Endothelial cell of umbilical vein (primary cell): ENCODE measurements around the gene ANAPC5. TPM values are rescaled to one million over a fixed set of nuclear protein-coding genes. Genes with fewer than 3 reads are reported as not detected.
A peak's percentile ranks its signal among the peaks of the same experiment; 100 is the strongest.

Source experiments
- BruUV-seq: library from RNA; stranded (reverse); fragments of 400-500 nt; replicated peaks from 2 replicates; lab custom pipeline; 2021; lab: Mats Ljungman, UMichigan
- CTCF ChIA-PET: fragments of 300-600, 350-600 bp; sonication (Branson Sonifier 250); formaldehyde crosslinking; loops from one replicate; lab custom pipeline; 2021; ENCODE audit warnings: antibody characterized with exemption, inconsistent platforms; lab: Charles Lee
- POLR2A ChIA-PET: fragments of 300-600, 350-600 bp; sonication (Branson Sonifier 250); formaldehyde crosslinking; loops from one replicate; lab custom pipeline; 2021; ENCODE audit warnings: antibody characterized with exemption, inconsistent platforms; lab: Charles Lee
- DNase-seq: peaks from one replicate; pipeline ENCODE4 v3.0.0-alpha.2; 2011; ENCODE audit warnings: low read depth, low spot score
- FAIRE-seq: peaks from 2 replicates; lab custom pipeline; 2011; peaks lifted over from hg19 to GRCh38; lab: Jason Lieb, UNC
- H2AFZ ChIP-seq: 2 replicates; pipeline ENCODE4 v1.6.0; 2012; ENCODE audit warnings: low read depth, low read length, control low read depth, inconsistent platforms
- H3K27ac ChIP-seq: 2 replicates; pipeline ENCODE4 v1.5.1; 2011; ENCODE audit warnings: low read depth, mild to moderate bottlenecking, control low read depth, low read length, moderate library complexity; ENCODE audit not compliant: insufficient read depth
- H3K27me3 ChIP-seq, 2 experiments: 2 replicates each; pipeline versions ENCODE4 v1.6.0 to v1.6.1; 2011; ENCODE audit warnings: low read length in 2 of 2, mixed read lengths in 1 of 2; ENCODE audit not compliant: control insufficient read depth in 2 of 2, insufficient read depth in 2 of 2
- H3K36me3 ChIP-seq, 2 experiments: 2 replicates in 1 of 2; 3 replicates in 1 of 2; pipeline ENCODE4 v1.5.1; 2011; ENCODE audit warnings: low read length in 2 of 2, mild to moderate bottlenecking in 1 of 2, moderate library complexity in 1 of 2; ENCODE audit not compliant: control insufficient read depth in 2 of 2, insufficient read depth in 2 of 2; ENCODE audit errors: extremely low read depth in 1 of 2
- H3K4me1 ChIP-seq: 3 replicates; pipeline ENCODE4 v1.5.1; 2011; ENCODE audit warnings: mild to moderate bottlenecking, low read length; ENCODE audit not compliant: control insufficient read depth, insufficient read depth; ENCODE audit errors: extremely low read depth
- H3K4me2 ChIP-seq: 2 replicates; pipeline ENCODE4 v1.6.1; 2011; ENCODE audit warnings: low read length, control low read depth, mixed read lengths; ENCODE audit not compliant: insufficient read depth
- H3K4me3 ChIP-seq, 3 experiments: fragments of 200-600 bp in 1 of 3; sonication (generic), shearing (Covaris generic) in 1 of 3; replicated peaks in 1 of 3; 2 replicates each; pipeline ENCODE4 v1.5.1; 2011 to 2016; ENCODE audit warnings: control low read depth in 3 of 3, low read length in 3 of 3, mild to moderate bottlenecking in 2 of 3, inconsistent platforms in 1 of 3, low read depth in 1 of 3, moderate library complexity in 1 of 3; ENCODE audit not compliant: insufficient read depth in 1 of 3
- H3K79me2 ChIP-seq: 2 replicates; pipeline ENCODE4 v1.6.0; 2012; ENCODE audit warnings: low read length, inconsistent platforms; ENCODE audit not compliant: control insufficient read depth, insufficient read depth
- H3K9ac ChIP-seq: replicated peaks from 2 replicates; pipeline ENCODE3; 2011; ENCODE audit warnings: low read length, control low read depth; ENCODE audit not compliant: insufficient read depth; ENCODE audit errors: extremely low read depth
- H3K9me1 ChIP-seq: replicated peaks from 3 replicates; pipeline ENCODE4 v1.6.0; 2011; ENCODE audit warnings: mild to moderate bottlenecking, low read length; ENCODE audit not compliant: control insufficient read depth, insufficient read depth; ENCODE audit errors: extremely low read depth
- H3K9me3 ChIP-seq: replicated peaks from 2 replicates; pipeline ENCODE4 v1.5.1; 2012; ENCODE audit warnings: low read length, inconsistent platforms; ENCODE audit not compliant: control insufficient read depth, insufficient read depth
- H4K20me1 ChIP-seq: replicated peaks from 2 replicates; pipeline ENCODE3; 2011; ENCODE audit warnings: mild to moderate bottlenecking, low read length; ENCODE audit not compliant: control insufficient read depth, insufficient read depth; ENCODE audit errors: extremely low read depth
- EZH2 ChIP-seq: IDR thresholded peaks from 2 replicates; pipeline ENCODE4 v1.6.1; 2012; ENCODE audit warnings: borderline replicate concordance, low read depth, mild to moderate bottlenecking, moderate library complexity, low read length, inconsistent platforms; ENCODE audit not compliant: severe bottlenecking
- FOS ChIP-seq: IDR thresholded peaks from 2 replicates; pipeline ENCODE4 v1.6.1; 2011; ENCODE audit warnings: mild to moderate bottlenecking, low read length, moderate library complexity, borderline replicate concordance; ENCODE audit not compliant: insufficient read depth
- GATA2 ChIP-seq: IDR thresholded peaks from 2 replicates; pipeline ENCODE4 v1.7.0; 2011; ENCODE audit warnings: low read depth, mild to moderate bottlenecking, moderate library complexity, mixed read lengths, low read length; ENCODE audit not compliant: insufficient read length, insufficient read depth
- MYC ChIP-seq: IDR thresholded peaks from one replicate; pipeline ENCODE4 v1.6.1; 2011; ENCODE audit warnings: mild to moderate bottlenecking, low read depth, low read length
- POLR2A ChIP-seq: IDR thresholded peaks from 2 replicates; pipeline ENCODE4 v1.6.1; 2012; ENCODE audit warnings: low read depth, mild to moderate bottlenecking, control low read depth, low read length
- POLR2AphosphoS5 ChIP-seq: IDR thresholded peaks from 2 replicates; pipeline ENCODE4 v1.6.1; 2012; ENCODE audit warnings: low read depth, mild to moderate bottlenecking, control low read depth, low read length, moderate library complexity; ENCODE audit not compliant: insufficient read depth
- dilution Hi-C: fragments of 300-500 bp; cut with MboI; formaldehyde crosslinking; loops from one replicate; pipeline ENCODE4 v1.15.0; 2019; ENCODE audit warnings: low sequenced_read_pairs; ENCODE audit not compliant: extremely low pct_ligation_motif_present
- intact Hi-C: fragments of 100-400 bp; cut with micrococcal nuclease; formaldehyde crosslinking; loops from one replicate; pipeline ENCODE4 v1.10.0; 2022
- polyA plus RNA-seq, 4 experiments: library from polyadenylated mRNA; depleted of rRNA in 3 of 4; stranded (reverse) in 3 of 4; unstranded in 1 of 4; fragments of >200 nt; gene quantifications; 2 replicates each; pipeline versions ENCODE4 v1.2.1 to v1.2.3, GENCODE V29; 2011 to 2012; ENCODE audit warnings: missing spikeins in 1 of 4
- total RNA-seq: library from RNA; stranded (reverse); gene quantifications from 2 replicates; pipeline ENCODE4 v1.2.3, GENCODE V29; 2021
- TF ChIP-seq, protein P1 (sequence below): IDR thresholded peaks from 2 replicates; pipeline ENCODE4 v1.6.1; 2011; ENCODE audit not compliant: insufficient read depth, insufficient read length
- TF ChIP-seq, protein P2 (sequence below), 2 donors: IDR thresholded peaks; 1 replicate in 1 of 2; 2 replicates in 1 of 2; pipeline ENCODE4 v1.5.1; 2011; ENCODE audit warnings: low read length in 2 of 2, mild to moderate bottlenecking in 2 of 2, moderate library complexity in 2 of 2, control low read depth in 1 of 2, inconsistent platforms in 1 of 2, low read depth in 1 of 2; ENCODE audit not compliant: insufficient read depth in 1 of 2; ENCODE audit errors: extremely low read depth in 1 of 2

ANAPC5 gene
- total and polyA plus RNA-seq, 2 donors (not counting 3 experiments of a cell fraction or from before 2014, with no cell fraction given): 133 to 168 TPM

DNA sequence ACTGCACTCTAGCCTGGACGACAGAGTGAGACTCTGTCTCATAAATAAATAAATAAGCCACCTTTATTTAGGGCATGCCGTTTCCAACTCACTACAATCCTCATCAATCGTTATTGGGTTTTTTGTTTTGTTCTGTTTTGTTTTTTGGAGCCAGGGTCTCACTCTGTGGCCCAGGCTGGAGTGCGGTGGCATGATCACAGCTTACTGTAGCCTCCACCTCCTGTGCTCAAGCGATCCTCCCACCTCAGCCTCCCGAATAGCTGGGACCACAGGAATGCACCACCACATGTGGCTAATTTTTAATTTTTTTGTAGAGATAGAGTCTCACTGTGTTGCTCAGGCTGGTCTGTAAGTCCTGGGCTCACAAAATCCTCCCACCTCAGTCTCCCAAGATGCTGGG is 3.6 kb upstream of the ANAPC5 start:
- ChIA-PET CTCF (no interaction called here), POLR2A (no interaction called here)
- Histone ChIP-seq H3K9me3 (no peaks in the 10 kb centered on the region), H3K9ac (no peak overlapping the region), H3K27ac (no peak overlapping the region), H3K4me2 (no peak overlapping the region), H3K79me2 (peaks cover 12% of the 10 kb centered on the region), H3K4me3 (no peak overlapping the region), H3K27me3 (peaks cover 0 to 2% of the 10 kb centered on the region in 2 experiments), H4K20me1 (no peaks in the 10 kb centered on the region), H3K9me1 (no peaks in the 10 kb centered on the region), H2AFZ (no peak overlapping the region), H3K36me3 (no peaks in the 10 kb centered on the region), H3K4me1 (peaks cover 9% of the 10 kb centered on the region)
- no peak for FAIRE-seq
- BruUV-seq: no TSS peak
- DNase-seq: no peak
- dilution Hi-C loops: no loop called here
- TF ChIP-seq, protein P1, sequence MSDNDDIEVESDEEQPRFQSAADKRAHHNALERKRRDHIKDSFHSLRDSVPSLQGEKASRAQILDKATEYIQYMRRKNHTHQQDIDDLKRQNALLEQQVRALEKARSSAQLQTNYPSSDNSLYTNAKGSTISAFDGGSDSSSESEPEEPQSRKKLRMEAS: no peak
- no peak for TF ChIP-seq POLR2AphosphoS5
- no peak for TF ChIP-seq EZH2
- TF ChIP-seq MYC: no peak
- no peak for TF ChIP-seq GATA2
- intact Hi-C loops: no loop called here

DNA sequence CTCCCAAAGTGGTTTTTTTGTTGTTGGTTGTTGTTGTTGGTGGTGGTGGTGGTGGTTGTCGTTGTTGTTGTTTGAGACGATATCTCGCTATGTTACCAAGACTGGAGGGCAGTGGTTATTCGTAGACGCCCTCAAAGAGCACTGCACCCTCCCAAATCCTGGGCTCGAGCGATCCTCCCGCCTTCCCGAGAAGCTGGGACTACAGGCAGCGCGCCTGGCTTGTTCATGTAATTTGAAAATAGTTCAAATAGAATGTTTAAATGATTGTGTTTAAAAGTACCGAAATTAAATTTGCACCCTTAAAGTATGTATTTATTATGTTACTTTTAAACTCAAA is 439 bp upstream of the ANAPC5 start:
- Histone ChIP-seq H3K9me3 (no peaks in the 10 kb centered on the region), H3K79me2 (peaks cover 29% of the 10 kb centered on the region), H3K4me3 (peak overlapping the region; percentile 10 to 62 (median 54)), H3K27ac (peak overlapping the region; percentile 6), H3K4me2 (peak overlapping the region; percentile 85), H3K4me1 (peaks cover 10% of the 10 kb centered on the region), H3K27me3 (no peaks in the 10 kb centered on the region), H3K36me3 (peaks cover 0 to under 1% of the 10 kb centered on the region in 2 experiments), H3K9me1 (no peaks in the 10 kb centered on the region), H4K20me1 (no peaks in the 10 kb centered on the region), H2AFZ (peak overlapping the region; percentile 41), H3K9ac (peak overlapping the region; percentile 78)
- CTCF ChIA-PET: interaction anchor here (0.7 to 2.4 kb wide), 5 partner anchors 12 to 91 kb away, joined by 3 to 12 read pairs (median 4); partner anchors contain the start of gene RNF34
- POLR2A ChIA-PET: interaction anchor here (0.6 to 2.6 kb wide), 2 partner anchors 48 to 57 kb away, joined by 3 to 12 read pairs; partner anchors contain the start of gene RNF34
- FAIRE-seq (peak; percentile 33), DNase-seq (no peak)
- TF ChIP-seq POLR2A (no peak), FOS (no peak)
- TF ChIP-seq, protein P2, sequence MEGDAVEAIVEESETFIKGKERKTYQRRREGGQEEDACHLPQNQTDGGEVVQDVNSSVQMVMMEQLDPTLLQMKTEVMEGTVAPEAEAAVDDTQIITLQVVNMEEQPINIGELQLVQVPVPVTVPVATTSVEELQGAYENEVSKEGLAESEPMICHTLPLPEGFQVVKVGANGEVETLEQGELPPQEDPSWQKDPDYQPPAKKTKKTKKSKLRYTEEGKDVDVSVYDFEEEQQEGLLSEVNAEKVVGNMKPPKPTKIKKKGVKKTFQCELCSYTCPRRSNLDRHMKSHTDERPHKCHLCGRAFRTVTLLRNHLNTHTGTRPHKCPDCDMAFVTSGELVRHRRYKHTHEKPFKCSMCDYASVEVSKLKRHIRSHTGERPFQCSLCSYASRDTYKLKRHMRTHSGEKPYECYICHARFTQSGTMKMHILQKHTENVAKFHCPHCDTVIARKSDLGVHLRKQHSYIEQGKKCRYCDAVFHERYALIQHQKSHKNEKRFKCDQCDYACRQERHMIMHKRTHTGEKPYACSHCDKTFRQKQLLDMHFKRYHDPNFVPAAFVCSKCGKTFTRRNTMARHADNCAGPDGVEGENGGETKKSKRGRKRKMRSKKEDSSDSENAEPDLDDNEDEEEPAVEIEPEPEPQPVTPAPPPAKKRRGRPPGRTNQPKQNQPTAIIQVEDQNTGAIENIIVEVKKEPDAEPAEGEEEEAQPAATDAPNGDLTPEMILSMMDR (IDR thresholded peaks at IDR 0.05; ENCODE audit: extremely low read depth in 1 of 2, insufficient read depth in 1 of 2, low read depth in 1 of 2, low read length in 2 of 2): no peak
- intact Hi-C loops (loop anchor here (1.0 to 5.0 kb wide), 3 partner anchors 48 to 90 kb away; partner anchors contain the start of genes CAMKK2 and RNF34), dilution Hi-C loops (no loop called here)
- TSS peak; percentile 93 for BruUV-seq
